NCI-H524 (cell line): ENCODE measurements around the gene TNPO3.
"Not testable (repeated sequence)": the region's sequence is repeated elsewhere in the genome, so short reads cannot be mapped to it uniquely, and the experiment has no call there.

Experiments used
- DNase-seq, 2 experiments: peaks; one replicate each; lab custom pipeline; 2025; lab: John Stamatoyannopoulos, UW

The TNPO3 gene

GRCh38 chr7:129014501-129015101, 40.3 kb downstream of the TNPO3 start:
- DNase-seq = no peak

GRCh38 chr7:129013048-129013724, 41.7 kb downstream of the TNPO3 start:
- DNase-seq = no peak

- no peak for DNase-seq
Observed at GRCh38 chr7:129012641-129013040, 42.3 kb downstream of the TNPO3 start.

GRCh38 chr7:129010075-129010474, 44.8 kb downstream of the TNPO3 start:
- no peak for DNase-seq

- no peak for DNase-seq
Observed at GRCh38 chr7:129009437-129009836, 45.5 kb downstream of the TNPO3 start.

GRCh38 chr7:129008645-129009414, 46.1 kb downstream of the TNPO3 start:
- no peak for DNase-seq

- no peak for DNase-seq
Observed at GRCh38 chr7:129007572-129007971, 47.3 kb downstream of the TNPO3 start.

GRCh38 chr7:129006636-129007414, 48.1 kb downstream of the TNPO3 start:
- DNase-seq = no peak

- DNase-seq = no peak
Observed at GRCh38 chr7:129005186-129005585, 49.7 kb downstream of the TNPO3 start.

GRCh38 chr7:128997181-128997580, 57.7 kb downstream of the TNPO3 start:
- DNase-seq = no peak

- DNase-seq = not testable (repeated sequence)
Observed at GRCh38 chr7:128994560-128994959, 60.4 kb downstream of the TNPO3 start.

GRCh38 chr7:128993419-128993818, 61.5 kb downstream of the TNPO3 start:
- DNase-seq = no peak

GRCh38 chr7:128989961-128990360, 65.0 kb downstream of the TNPO3 start:
- no peak for DNase-seq

- DNase-seq = no peak
Observed at GRCh38 chr7:128988372-128988771, 66.5 kb downstream of the TNPO3 start.

GRCh38 chr7:128986609-128987008, 68.3 kb downstream of the TNPO3 start:
- DNase-seq = no peak

GRCh38 chr7:128985660-128986059, 69.3 kb downstream of the TNPO3 start:
- DNase-seq = no peak

- DNase-seq = no peak
Observed at GRCh38 chr7:128982105-128982504, 72.8 kb downstream of the TNPO3 start.

GRCh38 chr7:128974241-128974934, 80.5 kb downstream of the TNPO3 start:
- DNase-seq = peak; percentile 15 to 63

- no peak for DNase-seq
Observed at GRCh38 chr7:128968624-128969023, 86.3 kb downstream of the TNPO3 start.

- no peak for DNase-seq
Observed at GRCh38 chr7:128963327-128963757, 91.6 kb downstream of the TNPO3 start.

GRCh38 chr7:128962899-128963298, 92.0 kb downstream of the TNPO3 start:
- no peak for DNase-seq
